ENCODE measurements around the gene ITPKB. TPM values are rescaled to one million over a fixed set of nuclear protein-coding genes. Genes with fewer than 3 reads are reported as not detected.
A peak's percentile ranks its signal among the peaks of the same experiment; 100 is the strongest.

The ITPKB gene
- total RNA-seq, 5 donors from 2014 or later (not counting 1 experiment from before 2014, with no cell fraction given), result 153 to 351 (median 179) TPM

- Mint-ChIP-seq H3K4me1 (peaks cover 60 to 69% (median 69%) of the 10 kb centered on the region in 3 donors), H3K27me3 (no peaks in the 10 kb centered on the region), H3K27ac (peak overlapping the region; percentile 76 to 88), H3K4me3 (peak overlapping the region in 1 of 3 donors; percentile 92), H3K9me3 (no peaks in the 10 kb centered on the region), H3K36me3 (peaks cover 57% of the 10 kb centered on the region)
- 2% methylated on average over 5 of the region's 6 CpGs for WGBS (ENCODE audit: insufficient coverage)
- H3K27me3 ChIP-seq (replicated peaks in 1 of 2; ENCODE audit: control insufficient read depth in 2 of 2, extremely low read depth in 1 of 2, insufficient read depth in 2 of 2, low read length in 1 of 2), result no peaks in the 10 kb centered on the region
- CTCF ChIA-PET, result interaction anchor here (0.9 to 4.2 kb wide), 7 partner anchors 53 to 194 kb away, joined by 3 to 26 read pairs (median 5); no protein-coding TSS in a partner anchor
- H3K36me3 ChIP-seq (ENCODE audit: control insufficient read depth in 2 of 2, extremely low read depth in 1 of 2, insufficient read depth in 1 of 2, low read length in 1 of 2), result peaks cover 9 to 84% of the 10 kb centered on the region in 2 donors
- peaks cover 31 to 60% of the 10 kb centered on the region in 2 experiments for H3K4me1 ChIP-seq (ENCODE audit: control insufficient read depth in 1 of 2, extremely low read depth in 1 of 2, insufficient read depth in 2 of 2, low read length in 2 of 2)
- POLR2A ChIA-PET, result interaction anchor here in 1 of 2 donors (0.6 to 0.8 kb wide), 2 partner anchors 20 to 93 kb away, joined by 3 read pairs; no protein-coding TSS in a partner anchor
- peak; percentile 53 to 91 (median 76) for DNase-seq
- peak; percentile 67 to 78 (median 70) for ATAC-seq (replicated peaks in 1 of 4)
- no peaks in the 10 kb centered on the region for H3K9me3 ChIP-seq
- H3K27ac ChIP-seq (ENCODE audit: low read length), result peak overlapping the region; percentile 56
- no peak overlapping the region for H3K4me3 ChIP-seq (ENCODE audit: control insufficient read depth in 1 of 2, extremely low read depth in 1 of 2, low read length in 1 of 2)
Measured at GRCh38 chr1:226634166-226634588, 104.9 kb downstream of the ITPKB start.

- Histone ChIP-seq H3K9me3 (no peaks in the 10 kb centered on the region), H3K4me3 (ENCODE audit: control insufficient read depth in 1 of 2, extremely low read depth in 1 of 2, low read length in 1 of 2) (peak overlapping the region in 1 of 2 donors; percentile 35), H3K27ac (ENCODE audit: low read length) (peak overlapping the region; percentile 56), H3K27me3 (replicated peaks in 1 of 2; ENCODE audit: control insufficient read depth in 2 of 2, extremely low read depth in 1 of 2, insufficient read depth in 2 of 2, low read length in 1 of 2) (no peaks in the 10 kb centered on the region), H3K36me3 (ENCODE audit: control insufficient read depth in 2 of 2, extremely low read depth in 1 of 2, insufficient read depth in 1 of 2, low read length in 1 of 2) (peaks cover 9 to 79% of the 10 kb centered on the region in 2 donors), H3K4me1 (ENCODE audit: control insufficient read depth in 1 of 2, extremely low read depth in 1 of 2, insufficient read depth in 2 of 2, low read length in 2 of 2) (peaks cover 31 to 59% of the 10 kb centered on the region in 2 experiments)
- ATAC-seq (replicated peaks in 1 of 4), result peak in 3 of 4 experiments; percentile 4 to 28 (median 5)
- Mint-ChIP-seq H3K36me3 (peaks cover 54% of the 10 kb centered on the region), H3K27ac (peak overlapping the region; percentile 87 to 88), H3K4me1 (peaks cover 58 to 69% (median 67%) of the 10 kb centered on the region in 3 donors), H3K9me3 (no peaks in the 10 kb centered on the region), H3K27me3 (no peaks in the 10 kb centered on the region), H3K4me3 (peak overlapping the region in 1 of 3 donors; percentile 92)
- peak in 1 of 35 experiments; percentile 23 for DNase-seq
- ChIA-PET POLR2A (interaction anchor here in 1 of 2 donors (0.6 to 0.8 kb wide), 2 partner anchors 21 to 93 kb away, joined by 3 read pairs; no protein-coding TSS in a partner anchor), CTCF (interaction anchor here (0.5 to 4.2 kb wide), 7 partner anchors 54 to 194 kb away, joined by 3 to 26 read pairs (median 5); no protein-coding TSS in a partner anchor)
- WGBS (ENCODE audit: insufficient coverage), result 45% methylated on average over 4 of the region's 7 CpGs
Measured at GRCh38 chr1:226633541-226634165, 105.4 kb downstream of the ITPKB start.

- no peak overlapping the region for H3K4me3 ChIP-seq (ENCODE audit: control insufficient read depth in 1 of 2, extremely low read depth in 1 of 2, low read length in 1 of 2)
- Mint-ChIP-seq H3K27ac (peak overlapping the region; percentile 87 to 88), H3K36me3 (peaks cover 51% of the 10 kb centered on the region), H3K4me1 (peaks cover 54 to 69% (median 65%) of the 10 kb centered on the region in 3 donors), H3K9me3 (no peaks in the 10 kb centered on the region), H3K27me3 (no peaks in the 10 kb centered on the region), H3K4me3 (peak overlapping the region in 1 of 3 donors; percentile 92)
- peak in 1 of 35 experiments; percentile 24 for DNase-seq
- ChIA-PET CTCF (interaction anchor here (0.5 to 4.2 kb wide), 4 partner anchors 54 to 195 kb away, joined by 3 to 26 read pairs (median 16); no protein-coding TSS in a partner anchor), POLR2A (interaction anchor here in 1 of 2 donors (0.6 kb wide), 1 partner anchor 107 kb away, joined by 4 read pairs; no protein-coding TSS in a partner anchor)
- WGBS (ENCODE audit: insufficient coverage), result 33% methylated on average over 8 of the region's 10 CpGs
- no peaks in the 10 kb centered on the region for H3K9me3 ChIP-seq
- H3K27ac ChIP-seq (ENCODE audit: low read length), result peak overlapping the region; percentile 52
- H3K27me3 ChIP-seq (replicated peaks in 1 of 2; ENCODE audit: control insufficient read depth in 2 of 2, extremely low read depth in 1 of 2, insufficient read depth in 2 of 2, low read length in 1 of 2), result no peaks in the 10 kb centered on the region
- ATAC-seq (replicated peaks in 1 of 4), result no peak
- H3K36me3 ChIP-seq (ENCODE audit: control insufficient read depth in 2 of 2, extremely low read depth in 1 of 2, insufficient read depth in 1 of 2, low read length in 1 of 2), result peaks cover 9 to 72% of the 10 kb centered on the region in 2 donors
- H3K4me1 ChIP-seq (ENCODE audit: control insufficient read depth in 1 of 2, extremely low read depth in 1 of 2, insufficient read depth in 2 of 2, low read length in 2 of 2), result peaks cover 31 to 54% of the 10 kb centered on the region in 2 experiments
Measured at GRCh38 chr1:226632922-226633351, 106.1 kb downstream of the ITPKB start.

GRCh38 chr1:226632169-226632879, 106.8 kb downstream of the ITPKB start:
- H3K36me3 Mint-ChIP-seq, result peaks cover 48% of the 10 kb centered on the region
- peaks cover 31 to 48% of the 10 kb centered on the region in 2 experiments for H3K4me1 ChIP-seq (ENCODE audit: control insufficient read depth in 1 of 2, extremely low read depth in 1 of 2, insufficient read depth in 2 of 2, low read length in 2 of 2)
- no peak overlapping the region for H3K4me3 ChIP-seq (ENCODE audit: control insufficient read depth in 1 of 2, extremely low read depth in 1 of 2, low read length in 1 of 2)
- peaks cover 9 to 65% of the 10 kb centered on the region in 2 donors for H3K36me3 ChIP-seq (ENCODE audit: control insufficient read depth in 2 of 2, extremely low read depth in 1 of 2, insufficient read depth in 1 of 2, low read length in 1 of 2)
- 94% methylated on average over 6 of the region's 9 CpGs for WGBS (ENCODE audit: insufficient coverage)
- peak overlapping the region; percentile 87 to 88 for H3K27ac Mint-ChIP-seq
- CTCF ChIA-PET, result interaction anchor here in 1 of 2 donors (1.4 to 4.2 kb wide), 3 partner anchors 55 to 196 kb away, joined by 4 to 26 read pairs (median 11); no protein-coding TSS in a partner anchor
- DNase-seq, result peak in 1 of 35 experiments; percentile 24
- no peak for ATAC-seq (replicated peaks in 1 of 4)
- no peaks in the 10 kb centered on the region for H3K9me3 ChIP-seq
- peaks cover 54 to 74% (median 65%) of the 10 kb centered on the region in 3 donors for H3K4me1 Mint-ChIP-seq
- peak overlapping the region in 1 of 3 donors; percentile 35 for H3K4me3 Mint-ChIP-seq
- peak overlapping the region; percentile 52 for H3K27ac ChIP-seq (ENCODE audit: low read length)
- no peaks in the 10 kb centered on the region for H3K9me3 Mint-ChIP-seq
- no peaks in the 10 kb centered on the region for H3K27me3 ChIP-seq (replicated peaks in 1 of 2; ENCODE audit: control insufficient read depth in 2 of 2, extremely low read depth in 1 of 2, insufficient read depth in 2 of 2, low read length in 1 of 2)
- POLR2A ChIA-PET, result interaction anchor here in 1 of 2 donors (0.6 kb wide), 1 partner anchor 107 kb away, joined by 4 read pairs; no protein-coding TSS in a partner anchor
- no peaks in the 10 kb centered on the region for H3K27me3 Mint-ChIP-seq

- H3K4me1 ChIP-seq (ENCODE audit: control insufficient read depth in 1 of 2, extremely low read depth in 1 of 2, insufficient read depth in 2 of 2, low read length in 2 of 2), result peaks cover 28 to 46% of the 10 kb centered on the region in 2 experiments
- Mint-ChIP-seq H3K4me3 (no peak overlapping the region), H3K36me3 (peaks cover 44% of the 10 kb centered on the region), H3K4me1 (peaks cover 52 to 71% (median 64%) of the 10 kb centered on the region in 3 donors), H3K27me3 (no peaks in the 10 kb centered on the region), H3K27ac (peak overlapping the region; percentile 48 to 65), H3K9me3 (no peaks in the 10 kb centered on the region)
- H3K27ac ChIP-seq (ENCODE audit: low read length), result no peak overlapping the region
- POLR2A ChIA-PET, result no interaction called here
- ATAC-seq (replicated peaks in 1 of 4), result no peak
- no peak overlapping the region for H3K4me3 ChIP-seq (ENCODE audit: control insufficient read depth in 1 of 2, extremely low read depth in 1 of 2, low read length in 1 of 2)
- DNase-seq, result no peak
- H3K36me3 ChIP-seq (ENCODE audit: control insufficient read depth in 2 of 2, extremely low read depth in 1 of 2, insufficient read depth in 1 of 2, low read length in 1 of 2), result peaks cover 9 to 56% of the 10 kb centered on the region in 2 donors
- H3K9me3 ChIP-seq, result no peaks in the 10 kb centered on the region
- CTCF ChIA-PET, result interaction anchor here (0.7 to 1.4 kb wide), 4 partner anchors 56 to 195 kb away, joined by 3 to 6 read pairs (median 4); no protein-coding TSS in a partner anchor
- 89% methylated on average over 8 of the region's 10 CpGs for WGBS (ENCODE audit: insufficient coverage)
- no peaks in the 10 kb centered on the region for H3K27me3 ChIP-seq (replicated peaks in 1 of 2; ENCODE audit: control insufficient read depth in 2 of 2, extremely low read depth in 1 of 2, insufficient read depth in 2 of 2, low read length in 1 of 2)
Measured at GRCh38 chr1:226631229-226632000, 107.7 kb downstream of the ITPKB start.

Measured in T-cell (primary cell).